DOHH2 (cell line): ENCODE data around the gene EMID1.

Experiments
- H3F3A ChIP-seq: fragments of 200-600 bp; sonication (generic), shearing (Covaris generic); 2 replicates; pipeline ENCODE4 v1.6.0; 2016; ENCODE audit warnings: antibody characterized with exemption, mild to moderate bottlenecking; ENCODE audit not compliant: control insufficient read depth, insufficient read depth
- H3K27ac ChIP-seq: fragments of 200-600 bp; sonication (generic); 2 replicates; pipeline ENCODE4 v1.5.1; 2014; ENCODE audit warnings: low read depth, mild to moderate bottlenecking, low read length, moderate library complexity
- H3K27me3 ChIP-seq: fragments of 200-600 bp; sonication (generic); 2 replicates; pipeline ENCODE4 v1.6.1; 2014; ENCODE audit warnings: mild to moderate bottlenecking, low read length, mixed read lengths; ENCODE audit not compliant: control insufficient read depth
- H3K36me3 ChIP-seq: fragments of 200-600 bp; sonication (generic); 2 replicates; pipeline ENCODE4 v1.6.1; 2014; ENCODE audit warnings: mild to moderate bottlenecking, low read length, moderate library complexity, mixed read lengths; ENCODE audit not compliant: control insufficient read depth
- H3K4me1 ChIP-seq: fragments of 200-600 bp; sonication (generic); 2 replicates; pipeline ENCODE4 v1.6.1; 2014; ENCODE audit warnings: mild to moderate bottlenecking, low read length, mixed read lengths; ENCODE audit not compliant: control insufficient read depth
- H3K4me2 ChIP-seq: fragments of 200-600 bp; sonication (generic); 2 replicates; pipeline ENCODE4 v1.6.0; 2014; ENCODE audit warnings: mild to moderate bottlenecking, low read length, moderate library complexity
- H3K4me3 ChIP-seq: fragments of 200-600 bp; sonication (generic); 2 replicates; pipeline ENCODE4 v1.5.1; 2014; ENCODE audit warnings: mild to moderate bottlenecking, low read length, mixed read lengths
- H3K79me2 ChIP-seq: fragments of 200-600 bp; sonication (generic); 2 replicates; pipeline ENCODE4 v1.6.1; 2014; ENCODE audit warnings: mild to moderate bottlenecking, low read length, mixed read lengths; ENCODE audit not compliant: control insufficient read depth
- H3K9me2 ChIP-seq: fragments of 200-600 bp; sonication (generic); replicated peaks from 2 replicates; pipeline ENCODE4 v1.6.1; 2014; ENCODE audit warnings: mild to moderate bottlenecking, low read length, mixed read lengths; ENCODE audit not compliant: control insufficient read depth
- H3K9me3 ChIP-seq: fragments of 200-600 bp; sonication (generic); 2 replicates; pipeline ENCODE4 v1.6.1; 2014; ENCODE audit warnings: antibody characterized with exemption, low read length, mixed read lengths; ENCODE audit not compliant: control insufficient read depth, insufficient read depth
- H4K20me1 ChIP-seq: fragments of 200-600 bp; sonication (generic); 2 replicates; pipeline ENCODE4 v1.6.0; 2014; ENCODE audit warnings: low read depth, mild to moderate bottlenecking, antibody characterized with exemption, low read length, moderate library complexity; ENCODE audit not compliant: control insufficient read depth, insufficient read depth
- EZH2phosphoT487 ChIP-seq: fragments of 200-600 bp; sonication (generic); IDR thresholded peaks from 2 replicates; pipeline ENCODE4 v1.6.1; 2017; ENCODE audit warnings: borderline replicate concordance, mild to moderate bottlenecking, antibody characterized with exemption, low read length, moderate library complexity, mixed read lengths
- TF ChIP-seq, protein P1 (sequence below): fragments of 200-600 bp; sonication (generic); IDR thresholded peaks from one replicate; pipeline ENCODE4 v1.5.1; 2014; ENCODE audit warnings: antibody characterized with exemption, mild to moderate bottlenecking, low read depth, low read length; ENCODE audit not compliant: poor library complexity, severe bottlenecking

EMID1 gene

DNA sequence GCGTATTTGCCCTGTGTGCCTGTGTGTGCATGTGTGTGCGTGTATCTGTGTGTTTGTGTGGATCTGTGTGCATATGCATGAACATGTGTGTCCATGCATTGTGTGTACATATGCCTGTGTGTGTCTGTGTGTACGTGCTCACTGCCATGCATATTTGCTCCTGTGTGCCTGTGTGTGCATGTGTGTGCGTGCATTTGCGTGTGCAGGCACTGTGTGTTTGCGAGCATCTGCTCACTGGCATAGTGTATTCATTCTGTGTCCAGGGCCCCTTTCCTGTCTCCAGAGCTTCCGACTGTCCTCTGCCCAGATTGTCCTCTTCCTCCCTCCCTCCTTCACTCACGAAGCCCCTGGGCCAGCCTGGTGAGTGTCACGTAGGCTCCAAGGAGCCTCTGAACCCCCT lies 5.8 kb downstream of the EMID1 start:
- no peak for TF ChIP-seq EZH2phosphoT487
- TF ChIP-seq, protein P1, sequence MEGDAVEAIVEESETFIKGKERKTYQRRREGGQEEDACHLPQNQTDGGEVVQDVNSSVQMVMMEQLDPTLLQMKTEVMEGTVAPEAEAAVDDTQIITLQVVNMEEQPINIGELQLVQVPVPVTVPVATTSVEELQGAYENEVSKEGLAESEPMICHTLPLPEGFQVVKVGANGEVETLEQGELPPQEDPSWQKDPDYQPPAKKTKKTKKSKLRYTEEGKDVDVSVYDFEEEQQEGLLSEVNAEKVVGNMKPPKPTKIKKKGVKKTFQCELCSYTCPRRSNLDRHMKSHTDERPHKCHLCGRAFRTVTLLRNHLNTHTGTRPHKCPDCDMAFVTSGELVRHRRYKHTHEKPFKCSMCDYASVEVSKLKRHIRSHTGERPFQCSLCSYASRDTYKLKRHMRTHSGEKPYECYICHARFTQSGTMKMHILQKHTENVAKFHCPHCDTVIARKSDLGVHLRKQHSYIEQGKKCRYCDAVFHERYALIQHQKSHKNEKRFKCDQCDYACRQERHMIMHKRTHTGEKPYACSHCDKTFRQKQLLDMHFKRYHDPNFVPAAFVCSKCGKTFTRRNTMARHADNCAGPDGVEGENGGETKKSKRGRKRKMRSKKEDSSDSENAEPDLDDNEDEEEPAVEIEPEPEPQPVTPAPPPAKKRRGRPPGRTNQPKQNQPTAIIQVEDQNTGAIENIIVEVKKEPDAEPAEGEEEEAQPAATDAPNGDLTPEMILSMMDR = no peak
- no peak overlapping the region for H3K27ac ChIP-seq

DNA sequence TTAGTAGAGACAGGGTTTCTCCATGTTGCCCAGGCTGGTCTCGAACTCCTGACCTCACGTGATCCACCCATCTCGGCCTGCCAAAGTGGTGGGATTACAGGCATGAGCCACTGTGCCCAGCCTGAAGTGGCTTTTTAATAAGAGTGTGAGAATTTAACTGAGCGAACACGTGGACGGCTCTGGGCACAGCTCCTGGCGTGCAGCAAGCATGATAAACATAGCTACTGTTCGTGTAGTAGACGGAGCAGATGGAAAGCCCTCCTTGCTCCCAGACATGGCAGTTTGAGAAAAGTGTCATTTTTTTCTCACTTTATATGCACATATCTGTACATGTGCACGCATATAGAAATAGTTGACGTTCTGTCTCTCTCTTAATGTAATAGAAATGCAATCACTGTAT lies 7.0 kb downstream of the EMID1 start:
- H4K20me1 ChIP-seq = no peaks in the 10 kb centered on the region
- H3F3A ChIP-seq = no peaks in the 10 kb centered on the region
- H3K27ac ChIP-seq = no peak overlapping the region
- H3K9me2 ChIP-seq = no peaks in the 10 kb centered on the region
- TF ChIP-seq, protein P1 = no peak
- no peak for TF ChIP-seq EZH2phosphoT487
- H3K79me2 ChIP-seq = no peaks in the 10 kb centered on the region
- no peaks in the 10 kb centered on the region for H3K36me3 ChIP-seq
- no peak overlapping the region for H3K4me3 ChIP-seq
- peaks cover 24% of the 10 kb centered on the region for H3K27me3 ChIP-seq
- no peak overlapping the region for H3K4me2 ChIP-seq
- peaks cover 11% of the 10 kb centered on the region for H3K4me1 ChIP-seq
- no peaks in the 10 kb centered on the region for H3K9me3 ChIP-seq

More for the DNA sequence above, 5.8 kb downstream of the EMID1 start:
- Histone ChIP-seq H3K9me3 (no peaks in the 10 kb centered on the region), H3K9me2 (no peaks in the 10 kb centered on the region), H3K4me1 (peaks cover 11% of the 10 kb centered on the region), H3K79me2 (no peaks in the 10 kb centered on the region), H3K4me2 (no peak overlapping the region), H3K4me3 (no peak overlapping the region), H3K27me3 (peaks cover 36% of the 10 kb centered on the region), H3K36me3 (no peaks in the 10 kb centered on the region), H3F3A (no peaks in the 10 kb centered on the region), H4K20me1 (0 out of 2 replicates have a peak, but pooled peaks cover 4% of the 10 kb centered on the region)

DNA sequence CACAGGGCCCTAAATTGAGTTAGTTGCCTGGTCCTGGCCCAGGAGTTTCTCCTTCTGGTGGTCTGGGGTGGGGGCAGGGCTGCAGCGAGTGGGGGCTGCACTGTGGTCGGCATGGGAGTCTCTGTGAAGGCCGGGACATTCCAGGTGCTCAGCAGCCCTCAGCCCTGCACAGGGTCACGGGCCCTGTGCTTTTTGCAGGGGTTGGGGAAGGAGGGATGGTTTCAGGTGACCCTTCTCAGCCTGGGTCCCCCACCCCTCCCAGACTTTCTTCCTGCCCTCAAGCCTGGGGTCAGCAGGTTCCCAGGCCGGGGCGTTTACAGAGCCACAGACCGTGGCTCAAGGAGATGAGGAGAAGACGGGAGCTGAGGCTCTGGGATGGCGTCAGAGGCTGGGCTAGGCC lies 7.8 kb downstream of the EMID1 start:
- no peak overlapping the region for H3K4me2 ChIP-seq
- H3K9me3 ChIP-seq = no peaks in the 10 kb centered on the region
- no peak overlapping the region for H3K27ac ChIP-seq
- H3K9me2 ChIP-seq = no peaks in the 10 kb centered on the region
- H3F3A ChIP-seq = no peaks in the 10 kb centered on the region
- H3K79me2 ChIP-seq = no peaks in the 10 kb centered on the region
- TF ChIP-seq, protein P1 = no peak
- no peak for TF ChIP-seq EZH2phosphoT487
- no peak overlapping the region for H3K4me3 ChIP-seq
- peaks cover 20% of the 10 kb centered on the region for H3K27me3 ChIP-seq
- no peaks in the 10 kb centered on the region for H4K20me1 ChIP-seq
- H3K4me1 ChIP-seq = peaks cover 9% of the 10 kb centered on the region
- no peaks in the 10 kb centered on the region for H3K36me3 ChIP-seq

DNA sequence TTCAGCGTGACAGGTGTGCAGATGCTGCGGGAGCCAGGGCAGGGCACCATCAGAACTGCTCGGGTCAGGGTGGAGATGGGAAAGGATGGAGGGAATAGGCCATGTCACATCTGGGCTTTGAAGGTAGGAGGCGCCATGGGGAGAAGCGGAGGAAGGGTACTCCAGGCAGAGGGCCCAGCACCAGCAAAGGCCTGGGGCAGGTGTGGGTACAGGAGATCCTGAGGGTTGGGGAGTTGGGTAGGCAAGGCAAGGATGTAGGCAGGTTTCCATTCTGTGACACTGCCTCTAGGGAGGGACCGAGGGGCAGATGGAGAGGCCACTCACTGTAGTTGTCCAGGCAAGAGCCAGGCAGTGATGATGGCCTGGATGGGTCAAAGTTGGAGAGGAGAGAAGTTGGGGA lies 8.5 kb downstream of the EMID1 start:
- H3K36me3 ChIP-seq = no peaks in the 10 kb centered on the region
- H3K4me1 ChIP-seq = peaks cover 1% of the 10 kb centered on the region
- no peaks in the 10 kb centered on the region for H3K9me2 ChIP-seq
- no peak overlapping the region for H3K4me2 ChIP-seq
- H3K27ac ChIP-seq = no peak overlapping the region
- H3K4me3 ChIP-seq = no peak overlapping the region
- no peak for TF ChIP-seq EZH2phosphoT487
- TF ChIP-seq, protein P1 = no peak
- H4K20me1 ChIP-seq = no peaks in the 10 kb centered on the region
- H3K79me2 ChIP-seq = no peaks in the 10 kb centered on the region
- H3F3A ChIP-seq = no peaks in the 10 kb centered on the region
- no peaks in the 10 kb centered on the region for H3K9me3 ChIP-seq
- peaks cover 13% of the 10 kb centered on the region for H3K27me3 ChIP-seq
